Measurements from ENCODE around the gene ILRUN. TPM values are rescaled to one million over a fixed set of nuclear protein-coding genes. Genes with fewer than 3 reads are reported as not detected.

ILRUN gene
- total and polyA plus RNA-seq, 9 of the 15 experiments (the other 6 are each of a cell fraction or from before 2014, with no cell fraction given), result 24.9 to 78.9 (median 53.4) TPM

DNA sequence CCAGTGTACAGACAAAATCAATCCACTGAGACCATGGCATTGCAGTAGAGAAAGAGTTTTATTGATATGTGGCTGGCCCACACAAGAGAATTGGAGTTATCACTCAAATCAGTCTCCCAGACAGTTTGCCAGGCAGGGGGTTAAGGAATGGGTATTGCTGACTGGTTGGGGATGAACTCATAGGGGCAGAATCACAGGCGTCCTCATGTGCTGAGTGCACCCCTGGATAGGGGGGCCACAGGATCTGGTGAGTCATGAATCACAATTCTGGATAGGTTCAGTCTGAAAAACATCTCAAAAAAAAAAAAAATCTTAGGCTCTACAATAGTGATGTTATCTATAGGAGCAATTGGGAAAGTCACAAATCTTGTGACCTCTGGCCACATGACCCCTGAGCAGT is 29.5 kb upstream of the ILRUN start (continued):
- TF ChIP-seq ZNF584 (CRISPR knock-in tag; IDR thresholded peaks at IDR 0.05; ENCODE audit: low read depth) (no peak), XRCC3 (IDR thresholded peaks at IDR 0.05) (0 out of 2 replicates have a peak, but pooled peaks have one; percentile 43), JUN (IDR thresholded peaks at IDR 0.05; ENCODE audit: borderline replicate concordance, low read depth, low read length) (peak; percentile 31; the same call in 1 of the 2 replicates), JUN (CRISPR knock-in tag; IDR thresholded peaks at IDR 0.05; ENCODE audit: borderline replicate concordance) (no peak), MAFF (IDR thresholded peaks at IDR 0.05; ENCODE audit: low read length) (no peak), ZNF239 (CRISPR knock-in tag; IDR thresholded peaks at IDR 0.05) (no peak), ZNF224 (CRISPR knock-in tag; IDR thresholded peaks at IDR 0.05) (no peak), ZNF583 (CRISPR knock-in tag; IDR thresholded peaks at IDR 0.05) (no peak), FOXP1 (CRISPR knock-in tag; IDR thresholded peaks at IDR 0.05) (no peak), ZBTB12 (CRISPR knock-in tag; IDR thresholded peaks at IDR 0.05) (no peak), ZNF3 (CRISPR knock-in tag; IDR thresholded peaks at IDR 0.05) (no peak), CBFB (CRISPR knock-in tag; IDR thresholded peaks at IDR 0.05) (no peak), ATF3 (IDR thresholded peaks at IDR 0.05) (peak; percentile 41), ATF3 (CRISPR knock-in tag; conservative IDR thresholded peaks at IDR 0.05) (no peak), GABPA (tag; conservative IDR thresholded peaks at IDR 0.05; ENCODE audit: low read depth) (no peak), PHTF2 (CRISPR knock-in tag; IDR thresholded peaks at IDR 0.05) (no peak), ZSCAN32 (CRISPR knock-in tag; IDR thresholded peaks at IDR 0.05) (no peak), IRF9 (tag; IDR thresholded peaks at IDR 0.05) (no peak), SRF (CRISPR knock-in tag; IDR thresholded peaks at IDR 0.05) (no peak), DACH1 (IDR thresholded peaks at IDR 0.05; ENCODE audit: partially characterized antibody) (no peak), ZNF280A (IDR thresholded peaks at IDR 0.05; ENCODE audit: low read depth, partially characterized antibody) (peak; percentile 62), KDM1A (IDR thresholded peaks at IDR 0.05) (peak; percentile 37 to 44; a peak in 1 of 4 replicates), ZNF41 (CRISPR knock-in tag; conservative IDR thresholded peaks at IDR 0.05) (no peak), PHB (CRISPR knock-in tag; IDR thresholded peaks at IDR 0.05) (no peak), ZNF384 (IDR thresholded peaks at IDR 0.05; ENCODE audit: low read depth, low read length) (no peak), TRIM24 (IDR thresholded peaks at IDR 0.05) (peak; percentile 67 to 77; a peak in 2 of 4 replicates)
- TF ChIP-seq, protein P1, sequence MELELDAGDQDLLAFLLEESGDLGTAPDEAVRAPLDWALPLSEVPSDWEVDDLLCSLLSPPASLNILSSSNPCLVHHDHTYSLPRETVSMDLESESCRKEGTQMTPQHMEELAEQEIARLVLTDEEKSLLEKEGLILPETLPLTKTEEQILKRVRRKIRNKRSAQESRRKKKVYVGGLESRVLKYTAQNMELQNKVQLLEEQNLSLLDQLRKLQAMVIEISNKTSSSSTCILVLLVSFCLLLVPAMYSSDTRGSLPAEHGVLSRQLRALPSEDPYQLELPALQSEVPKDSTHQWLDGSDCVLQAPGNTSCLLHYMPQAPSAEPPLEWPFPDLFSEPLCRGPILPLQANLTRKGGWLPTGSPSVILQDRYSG (tag; conservative IDR thresholded peaks at IDR 0.05; ENCODE audit: low read depth), result no peak

All from K562 (cell line).